HG03196 (cell line): ENCODE results near the gene ST3GAL5.
"Not testable (repeated sequence)": the region's sequence is repeated elsewhere in the genome, so short reads cannot be mapped to it uniquely, and the experiment has no call there.

ENCODE experiments used
- ATAC-seq: cut with Tn5 transposase; IDR thresholded peaks from one replicate; pipeline ENCODE4 v1.9.1; 2021; ENCODE audit not compliant: unreplicated experiment

Gene ST3GAL5

GRCh38 chr2:85894554-85895278, 5.9 kb upstream of the ST3GAL5 start:
- not testable (repeated sequence) for ATAC-seq

GRCh38 chr2:85893428-85894258, 4.9 kb upstream of the ST3GAL5 start:
- no peak for ATAC-seq

GRCh38 chr2:85892216-85892944, 3.6 kb upstream of the ST3GAL5 start:
- ATAC-seq: no peak

GRCh38 chr2:85890522-85891176, 1.9 kb upstream of the ST3GAL5 start:
- ATAC-seq: no peak

GRCh38 chr2:85889627-85890281, 964 bp upstream of the ST3GAL5 start:
- ATAC-seq: no peak

GRCh38 chr2:85888020-85888683, 638 bp downstream of the ST3GAL5 start:
- peak; percentile 7 for ATAC-seq

GRCh38 chr2:85887566-85888019, 1.2 kb downstream of the ST3GAL5 start:
- no peak for ATAC-seq

GRCh38 chr2:85886590-85886989, 2.2 kb downstream of the ST3GAL5 start:
- no peak for ATAC-seq

- no peak for ATAC-seq
Observed at GRCh38 chr2:85886141-85886540, 2.6 kb downstream of the ST3GAL5 start.

GRCh38 chr2:85881781-85882180, 7.0 kb downstream of the ST3GAL5 start:
- ATAC-seq: not testable (repeated sequence)

GRCh38 chr2:85880716-85881328, 8.0 kb downstream of the ST3GAL5 start:
- ATAC-seq: not testable (repeated sequence)

- no peak for ATAC-seq
Observed at GRCh38 chr2:85878719-85879370, 9.9 kb downstream of the ST3GAL5 start.

GRCh38 chr2:85875350-85876050, 13.3 kb downstream of the ST3GAL5 start:
- no peak for ATAC-seq

GRCh38 chr2:85873679-85874078, 15.1 kb downstream of the ST3GAL5 start:
- ATAC-seq: no peak

GRCh38 chr2:85872536-85873161, 16.1 kb downstream of the ST3GAL5 start:
- ATAC-seq: no peak

- ATAC-seq: no peak
Observed at GRCh38 chr2:85871494-85872164, 17.2 kb downstream of the ST3GAL5 start.

GRCh38 chr2:85868822-85869221, 20.0 kb downstream of the ST3GAL5 start:
- ATAC-seq: no peak
